Activated T-cell treated with anti-CD3 and anti-CD28 coated beads for 4 hours (primary cell): Measurements from ENCODE around the gene RUSC1.
A peak's percentile ranks its signal among the peaks of the same experiment; 100 is the strongest.
"Not testable (repeated sequence)": the region's sequence is repeated elsewhere in the genome, so short reads cannot be mapped to it uniquely, and the experiment has no call there.

Experiments used
- DNase-seq: peaks from one replicate; pipeline ENCODE4 v3.0.0-alpha.2; 2020

The RUSC1 gene, protein sequence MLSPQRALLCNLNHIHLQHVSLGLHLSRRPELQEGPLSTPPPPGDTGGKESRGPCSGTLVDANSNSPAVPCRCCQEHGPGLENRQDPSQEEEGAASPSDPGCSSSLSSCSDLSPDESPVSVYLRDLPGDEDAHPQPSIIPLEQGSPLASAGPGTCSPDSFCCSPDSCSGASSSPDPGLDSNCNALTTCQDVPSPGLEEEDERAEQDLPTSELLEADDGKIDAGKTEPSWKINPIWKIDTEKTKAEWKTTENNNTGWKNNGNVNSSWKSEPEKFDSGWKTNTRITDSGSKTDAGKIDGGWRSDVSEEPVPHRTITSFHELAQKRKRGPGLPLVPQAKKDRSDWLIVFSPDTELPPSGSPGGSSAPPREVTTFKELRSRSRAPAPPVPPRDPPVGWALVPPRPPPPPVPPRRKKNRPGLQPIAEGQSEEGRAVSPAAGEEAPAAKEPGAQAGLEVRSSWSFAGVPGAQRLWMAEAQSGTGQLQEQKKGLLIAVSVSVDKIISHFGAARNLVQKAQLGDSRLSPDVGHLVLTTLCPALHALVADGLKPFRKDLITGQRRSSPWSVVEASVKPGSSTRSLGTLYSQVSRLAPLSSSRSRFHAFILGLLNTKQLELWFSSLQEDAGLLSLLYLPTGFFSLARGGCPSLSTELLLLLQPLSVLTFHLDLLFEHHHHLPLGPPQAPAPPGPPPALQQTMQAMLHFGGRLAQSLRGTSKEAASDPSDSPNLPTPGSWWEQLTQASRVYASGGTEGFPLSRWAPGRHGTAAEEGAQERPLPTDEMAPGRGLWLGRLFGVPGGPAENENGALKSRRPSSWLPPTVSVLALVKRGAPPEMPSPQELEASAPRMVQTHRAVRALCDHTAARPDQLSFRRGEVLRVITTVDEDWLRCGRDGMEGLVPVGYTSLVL

DNA sequence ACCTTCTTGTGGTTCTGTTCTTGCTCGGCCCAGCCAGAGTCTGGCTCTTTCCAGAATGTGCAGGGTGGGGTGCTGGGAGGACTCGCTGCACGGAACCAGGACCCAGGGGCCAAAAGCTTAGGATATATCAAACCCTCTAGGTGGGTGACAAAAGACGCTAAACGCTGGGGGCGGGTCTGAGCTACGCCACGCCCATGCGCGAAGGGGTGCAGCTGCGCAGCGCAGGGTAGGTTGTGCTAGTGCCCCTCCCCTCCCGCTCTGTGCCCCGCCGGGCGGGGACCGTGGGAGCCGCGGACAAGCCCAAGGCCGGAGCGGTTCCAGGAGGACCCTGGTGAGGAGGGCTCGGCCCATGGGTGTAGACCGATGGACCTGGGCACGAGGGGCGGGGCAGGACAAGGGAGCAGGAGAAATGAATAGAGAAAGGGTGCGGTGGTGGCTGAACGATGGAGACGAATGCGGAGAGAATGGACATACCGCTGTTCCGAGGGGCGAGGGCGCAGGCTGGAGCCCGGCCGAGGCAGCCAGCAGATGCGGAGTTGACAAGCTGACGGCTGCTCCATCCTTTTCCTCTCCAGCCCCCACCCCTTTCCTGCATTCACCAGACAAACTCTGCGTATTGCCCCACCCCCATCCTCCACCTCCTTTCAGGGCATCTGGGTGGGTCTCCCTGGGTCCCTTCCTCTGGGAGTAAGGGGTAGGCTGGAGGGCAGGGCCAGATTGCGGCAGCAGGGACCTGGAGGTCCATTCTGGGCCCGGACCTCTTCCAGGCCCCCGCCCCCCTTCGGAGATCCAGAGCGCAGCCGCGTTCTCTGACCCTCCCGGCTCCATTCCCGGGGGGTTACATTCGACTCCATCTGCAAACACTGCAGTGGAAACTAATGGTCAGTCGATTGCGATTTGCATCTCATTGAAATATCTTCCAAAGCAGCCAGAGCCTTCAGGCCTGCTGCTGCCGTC is at the start of gene RUSC1:
Gene RUSC1 (plus strand): TSS at position 234 of the 957 bp plus-strand sequence. CDS start 880 bp downstream, outside the sequence.
- peak; percentile 67 for DNase-seq

GRCh38 chr1:155272466-155273342 is 48.0 kb upstream of the RUSC1 start:
- peak; percentile 29 for DNase-seq

- peak; percentile 93 for DNase-seq
Observed at GRCh38 chr1:155273343-155274245, 47.1 kb upstream of the RUSC1 start, which contains the start of gene CLK2. CLK2 (minus strand) TSS chr1:155273504; CDS start chr1:155270977, 2,527 bp downstream.

DNA sequence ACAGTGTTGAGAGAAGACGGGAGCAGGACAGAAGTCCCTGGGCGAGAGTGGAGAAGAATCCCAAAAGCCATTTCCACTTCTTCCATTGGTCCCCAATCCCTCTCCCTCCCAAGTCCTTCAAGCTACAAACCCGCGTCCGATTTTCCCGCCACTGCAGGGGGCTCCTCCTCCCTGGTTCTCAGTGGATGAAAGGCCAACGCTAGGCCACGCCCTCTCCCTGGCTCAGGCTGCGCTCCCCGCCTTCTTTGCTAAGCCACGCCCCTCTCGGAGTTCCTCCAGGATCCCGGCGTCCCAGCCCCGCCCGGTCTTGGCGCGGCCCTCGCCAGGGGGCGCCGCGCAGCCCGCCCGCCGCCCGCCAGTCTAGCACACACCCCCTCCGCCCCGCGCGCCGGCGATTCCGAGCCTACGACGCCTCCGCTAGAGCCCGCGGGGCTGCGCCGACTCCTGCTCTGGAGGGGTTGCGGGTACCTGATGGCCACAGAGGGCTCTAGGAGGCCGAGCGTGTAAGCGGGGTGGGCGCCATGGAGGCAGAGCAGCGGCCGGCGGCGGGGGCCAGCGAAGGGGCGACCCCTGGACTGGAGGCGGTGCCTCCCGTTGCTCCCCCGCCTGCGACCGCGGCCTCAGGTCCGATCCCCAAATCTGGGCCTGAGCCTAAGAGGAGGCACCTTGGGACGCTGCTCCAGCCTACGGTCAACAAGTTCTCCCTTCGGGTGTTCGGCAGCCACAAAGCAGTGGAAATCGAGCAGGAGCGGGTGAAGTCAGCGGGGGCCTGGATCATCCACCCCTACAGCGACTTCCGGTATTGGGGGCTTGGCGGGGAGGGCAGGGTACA is 43.4 kb upstream of the RUSC1 start, which contains the start of gene HCN3:
Gene HCN3 (plus strand): TSS at position 394 of the 832 bp plus-strand sequence. CDS start 128 bp downstream, at position 522.
- peak; percentile 90 for DNase-seq

- DNase-seq, result peak; percentile 71
Observed at GRCh38 chr1:155277902-155278688, 42.6 kb upstream of the RUSC1 start.

DNA sequence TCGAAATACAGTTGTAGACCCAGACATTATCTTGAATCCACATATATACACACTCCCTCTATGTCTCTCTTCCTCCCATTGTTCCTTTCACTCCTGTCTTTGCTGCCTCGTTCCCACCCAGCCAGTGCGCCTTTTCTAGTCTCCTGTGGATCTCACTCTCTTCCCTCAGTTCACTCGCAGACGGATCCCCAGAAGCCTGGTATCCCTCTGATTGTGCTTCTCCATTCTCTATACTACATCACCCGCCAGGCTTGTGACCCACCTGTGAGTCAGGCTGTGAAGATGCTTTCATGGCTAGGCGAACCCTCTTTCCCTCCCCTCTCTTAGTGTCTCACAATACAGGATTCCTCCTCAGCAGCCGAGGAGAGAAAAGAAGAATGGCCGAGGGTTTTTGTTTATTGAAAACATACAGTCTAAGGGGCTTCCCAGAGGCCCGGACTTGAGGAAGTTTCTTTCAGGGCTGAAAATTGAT is 42.0 kb upstream of the RUSC1 start:
- DNase-seq, result no peak

GRCh38 chr1:155279268-155279667 is 41.4 kb upstream of the RUSC1 start:
- DNase-seq, result no peak

- no peak for DNase-seq
Observed at GRCh38 chr1:155282488-155283091, 38.1 kb upstream of the RUSC1 start.

GRCh38 chr1:155284476-155284875 is 36.2 kb upstream of the RUSC1 start:
- no peak for DNase-seq

DNA sequence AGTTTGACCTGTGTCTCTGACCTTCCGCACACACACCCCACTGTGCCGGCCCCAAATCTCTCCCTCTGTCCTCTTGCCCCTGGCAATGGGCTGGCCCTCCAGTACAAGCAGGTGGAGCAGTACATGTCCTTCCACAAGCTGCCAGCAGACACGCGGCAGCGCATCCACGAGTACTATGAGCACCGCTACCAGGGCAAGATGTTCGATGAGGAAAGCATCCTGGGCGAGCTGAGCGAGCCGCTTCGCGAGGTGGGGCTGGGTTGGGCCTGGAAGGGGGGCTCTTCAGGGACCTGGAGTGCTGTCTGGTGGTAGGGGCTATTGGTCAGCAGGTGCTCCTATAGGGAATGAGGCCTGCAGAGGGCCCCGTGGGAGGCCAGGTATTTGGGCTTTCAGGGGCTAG is 35.6 kb upstream of the RUSC1 start:
- DNase-seq, result no peak

DNA sequence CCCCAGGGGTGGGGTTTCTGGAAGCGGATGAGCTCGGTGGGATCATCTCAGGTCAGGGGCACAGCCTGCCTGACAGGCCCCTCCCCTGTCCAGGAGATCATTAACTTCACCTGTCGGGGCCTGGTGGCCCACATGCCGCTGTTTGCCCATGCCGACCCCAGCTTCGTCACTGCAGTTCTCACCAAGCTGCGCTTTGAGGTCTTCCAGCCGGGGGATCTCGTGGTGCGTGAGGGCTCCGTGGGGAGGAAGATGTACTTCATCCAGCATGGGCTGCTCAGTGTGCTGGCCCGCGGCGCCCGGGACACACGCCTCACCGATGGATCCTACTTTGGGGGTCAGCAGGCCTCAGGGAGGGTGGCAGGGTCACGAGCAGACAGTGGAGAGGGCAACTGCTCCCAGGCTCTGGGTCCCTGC is 35.1 kb upstream of the RUSC1 start:
- no peak for DNase-seq

DNA sequence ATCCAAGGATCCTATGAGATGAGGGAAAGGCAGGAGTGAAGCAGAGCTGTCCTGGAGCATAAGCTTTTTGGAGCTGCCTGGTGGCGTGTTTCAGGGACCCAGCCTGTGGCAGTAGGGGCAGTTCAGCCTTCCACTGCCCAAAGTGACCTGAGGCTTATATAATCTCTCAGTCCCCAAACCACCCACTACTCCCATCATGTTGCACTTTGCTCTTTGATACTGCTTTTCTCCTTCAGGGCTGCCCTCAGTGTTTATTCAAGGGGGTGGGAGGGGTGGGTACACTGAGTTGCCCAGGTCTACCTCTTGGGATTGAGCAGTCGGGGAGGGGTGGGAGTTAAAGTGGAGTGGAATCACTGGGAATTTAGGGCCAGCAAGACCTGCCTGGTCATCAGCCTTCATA is 34.1 kb upstream of the RUSC1 start:
- no peak for DNase-seq

DNA sequence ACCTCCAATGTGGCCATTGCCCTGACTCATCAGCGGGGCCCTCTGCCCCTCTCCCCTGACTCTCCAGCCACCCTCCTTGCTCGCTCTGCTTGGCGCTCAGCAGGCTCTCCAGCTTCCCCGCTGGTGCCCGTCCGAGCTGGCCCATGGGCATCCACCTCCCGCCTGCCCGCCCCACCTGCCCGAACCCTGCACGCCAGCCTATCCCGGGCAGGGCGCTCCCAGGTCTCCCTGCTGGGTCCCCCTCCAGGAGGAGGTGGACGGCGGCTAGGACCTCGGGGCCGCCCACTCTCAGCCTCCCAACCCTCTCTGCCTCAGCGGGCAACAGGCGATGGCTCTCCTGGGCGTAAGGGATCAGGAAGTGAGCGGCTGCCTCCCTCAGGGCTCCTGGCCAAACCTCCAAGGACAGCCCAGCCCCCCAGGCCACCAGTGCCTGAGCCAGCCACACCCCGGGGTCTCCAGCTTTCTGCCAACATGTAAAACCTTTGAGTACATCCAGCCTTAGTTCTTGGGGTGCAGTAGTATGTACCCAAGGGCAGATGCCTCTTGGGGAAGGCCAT is 32.6 kb upstream of the RUSC1 start:
- DNase-seq, result no peak

GRCh38 chr1:155291006-155291405 is 29.7 kb upstream of the RUSC1 start:
- DNase-seq, result not testable (repeated sequence)

- DNase-seq, result no peak
Observed at GRCh38 chr1:155293086-155293749, 27.5 kb upstream of the RUSC1 start.

DNA sequence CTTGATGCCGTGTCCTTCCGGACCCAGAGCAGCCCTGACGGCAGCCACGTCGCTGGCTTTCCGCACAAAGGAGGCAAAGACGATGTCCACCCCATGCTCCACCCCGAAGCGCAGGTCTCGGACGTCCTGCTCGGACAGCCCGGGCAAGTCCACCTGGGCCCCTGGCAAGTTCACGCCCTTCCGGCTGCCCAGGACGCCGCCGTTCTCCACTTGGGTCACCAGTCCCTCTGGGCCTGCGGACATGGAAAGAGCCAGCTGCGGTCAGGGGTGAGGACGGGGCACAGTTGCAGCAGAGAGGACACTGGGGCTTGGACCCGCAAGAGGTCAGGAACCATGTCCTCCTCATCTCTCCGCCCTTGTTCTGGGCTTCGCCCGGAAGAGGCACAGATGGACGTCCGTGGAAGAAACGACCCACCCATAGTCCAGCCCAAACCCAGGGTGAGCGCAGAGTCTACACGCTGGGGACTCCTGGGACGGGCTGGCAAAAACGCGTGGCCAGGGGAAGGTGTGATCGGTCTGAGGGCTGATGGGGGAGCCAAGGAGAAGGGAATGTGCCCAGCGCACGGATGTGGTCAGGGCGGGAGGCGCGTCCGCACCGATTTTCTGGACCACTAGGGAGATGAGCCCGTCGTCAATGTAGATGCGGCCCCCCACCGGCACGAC is 26.0 kb upstream of the RUSC1 start:
- DNase-seq, result no peak
